Gastroesophageal sphincter (tissue), 3 donors: Measurements from ENCODE around the gene TMEM120B.

Source experiments
- EP300 ChIP-seq: sonication (generic); formaldehyde crosslinking; IDR thresholded peaks from one replicate; pipeline ENCODE4 v1.6.1; 2017; ENCODE audit warnings: antibody characterized with exemption, mild to moderate bottlenecking
- POLR2AphosphoS5 ChIP-seq: sonication (generic); formaldehyde crosslinking; IDR thresholded peaks from one replicate; pipeline ENCODE4 v1.6.1; 2017; ENCODE audit warnings: antibody characterized with exemption
- TF ChIP-seq, protein P1 (sequence below), 4 experiments: fragments of 200-600 bp in 2 of 4; fragments of 450-650 bp in 2 of 4; sonication (generic) in 1 of 4; IDR thresholded peaks; one replicate each; pipeline ENCODE4 v1.5.1; 2017 to 2019; ENCODE audit warnings: antibody characterized with exemption in 4 of 4, mild to moderate bottlenecking in 2 of 4, moderate library complexity in 2 of 4

DNA sequence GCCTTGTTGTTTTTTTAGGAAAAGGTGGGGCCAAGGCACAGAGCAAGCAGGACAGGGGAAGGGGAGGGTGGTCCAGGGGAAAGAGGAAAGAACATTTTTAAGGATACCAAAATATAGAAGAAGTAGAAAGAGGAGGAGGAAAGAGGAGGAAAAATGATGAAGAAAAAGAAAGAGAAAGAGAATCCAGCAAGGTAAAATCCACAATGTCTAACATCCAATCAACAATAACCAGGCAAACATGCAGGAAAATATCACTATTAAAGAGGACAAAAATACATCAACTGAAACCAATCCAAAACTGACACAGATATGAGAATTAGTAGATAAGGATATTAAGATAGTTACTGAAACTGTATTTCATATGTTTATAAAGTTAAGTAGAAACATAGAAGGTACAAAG lies 7.0 kb upstream of the TMEM120B start:
- TF ChIP-seq, protein P1, sequence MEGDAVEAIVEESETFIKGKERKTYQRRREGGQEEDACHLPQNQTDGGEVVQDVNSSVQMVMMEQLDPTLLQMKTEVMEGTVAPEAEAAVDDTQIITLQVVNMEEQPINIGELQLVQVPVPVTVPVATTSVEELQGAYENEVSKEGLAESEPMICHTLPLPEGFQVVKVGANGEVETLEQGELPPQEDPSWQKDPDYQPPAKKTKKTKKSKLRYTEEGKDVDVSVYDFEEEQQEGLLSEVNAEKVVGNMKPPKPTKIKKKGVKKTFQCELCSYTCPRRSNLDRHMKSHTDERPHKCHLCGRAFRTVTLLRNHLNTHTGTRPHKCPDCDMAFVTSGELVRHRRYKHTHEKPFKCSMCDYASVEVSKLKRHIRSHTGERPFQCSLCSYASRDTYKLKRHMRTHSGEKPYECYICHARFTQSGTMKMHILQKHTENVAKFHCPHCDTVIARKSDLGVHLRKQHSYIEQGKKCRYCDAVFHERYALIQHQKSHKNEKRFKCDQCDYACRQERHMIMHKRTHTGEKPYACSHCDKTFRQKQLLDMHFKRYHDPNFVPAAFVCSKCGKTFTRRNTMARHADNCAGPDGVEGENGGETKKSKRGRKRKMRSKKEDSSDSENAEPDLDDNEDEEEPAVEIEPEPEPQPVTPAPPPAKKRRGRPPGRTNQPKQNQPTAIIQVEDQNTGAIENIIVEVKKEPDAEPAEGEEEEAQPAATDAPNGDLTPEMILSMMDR (IDR thresholded peaks at IDR 0.05) = no peak
- TF ChIP-seq EP300 = no peak
- no peak for TF ChIP-seq POLR2AphosphoS5
